ENCODE data around the gene OIP5.

DNA sequence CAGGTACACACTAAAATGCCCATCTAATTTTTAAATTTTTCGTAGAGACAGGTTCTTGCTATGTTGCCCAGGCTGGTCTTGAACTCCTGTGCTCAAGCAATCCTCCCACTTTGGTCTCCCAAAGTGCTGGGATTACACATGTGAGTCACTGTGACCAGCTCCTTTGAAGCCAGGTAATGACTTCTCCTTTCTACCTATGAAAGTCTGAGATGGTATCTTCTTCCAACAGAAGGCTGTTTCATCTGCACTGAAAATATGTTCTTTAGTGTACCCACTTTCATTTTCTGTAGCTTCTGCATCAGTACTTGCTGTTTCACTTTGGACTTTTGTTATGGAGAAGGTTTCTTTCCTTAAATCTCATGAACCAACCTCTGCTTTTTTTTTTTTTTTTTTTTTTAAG lies 8.8 kb downstream of the OIP5 start:
- no peak for TF ChIP-seq POLR2AphosphoS5 (IDR thresholded peaks at IDR 0.05; ENCODE audit: low read depth, low read length)
- TF ChIP-seq POU2F2 (IDR thresholded peaks at IDR 0.05; ENCODE audit: low read depth, low read length), result no peak
